ENCODE data around the gene TTC3.
"Not testable (repeated sequence)": the region's sequence is repeated elsewhere in the genome, so short reads cannot be mapped to it uniquely, and the experiment has no call there.

Gene TTC3

DNA sequence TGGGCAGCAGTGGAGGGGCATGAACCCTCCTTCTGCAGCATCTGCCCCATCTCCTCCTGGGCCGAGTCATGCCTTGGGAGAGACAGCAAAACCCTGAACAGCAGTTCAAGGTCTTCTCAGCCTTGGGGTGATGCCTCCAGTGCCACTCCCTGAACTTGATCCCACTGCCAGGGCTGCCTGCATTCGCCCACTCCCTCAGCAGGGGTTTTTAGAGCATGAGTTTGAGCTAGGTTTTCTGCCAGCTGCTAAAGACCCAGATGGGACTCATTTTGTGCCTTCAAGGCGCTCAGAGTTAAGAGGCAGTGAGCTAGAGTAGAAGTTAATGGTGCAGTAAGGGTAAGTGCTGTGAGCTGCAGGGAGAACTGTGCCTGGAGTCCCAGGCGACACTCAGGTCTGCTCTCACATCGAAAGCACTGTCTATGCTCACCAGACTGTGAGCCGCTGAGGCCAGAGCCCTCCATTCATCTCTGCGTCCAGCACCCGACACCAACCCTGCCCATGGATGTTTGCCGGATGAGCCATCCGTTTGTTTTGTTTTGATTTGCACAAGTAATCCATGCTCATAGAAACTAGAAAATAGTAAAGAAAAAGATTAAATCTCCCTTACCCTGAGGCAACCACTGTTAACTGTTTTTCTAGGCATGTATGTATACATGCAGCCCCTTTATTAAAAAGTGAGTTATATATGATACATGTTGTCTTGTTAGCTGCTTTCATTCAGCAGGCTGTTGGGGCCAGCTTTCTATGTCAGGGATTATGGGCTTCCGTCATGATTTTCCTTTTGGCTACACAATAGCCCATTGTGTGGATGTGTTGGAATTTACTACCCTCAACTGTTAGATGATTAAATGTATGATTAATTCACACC, 126.2 kb downstream of the TTC3 start:
- no peak for DNase-seq

GRCh38 chr21:37200641-37201480, 127.8 kb downstream of the TTC3 start:
- no peak for DNase-seq

DNA sequence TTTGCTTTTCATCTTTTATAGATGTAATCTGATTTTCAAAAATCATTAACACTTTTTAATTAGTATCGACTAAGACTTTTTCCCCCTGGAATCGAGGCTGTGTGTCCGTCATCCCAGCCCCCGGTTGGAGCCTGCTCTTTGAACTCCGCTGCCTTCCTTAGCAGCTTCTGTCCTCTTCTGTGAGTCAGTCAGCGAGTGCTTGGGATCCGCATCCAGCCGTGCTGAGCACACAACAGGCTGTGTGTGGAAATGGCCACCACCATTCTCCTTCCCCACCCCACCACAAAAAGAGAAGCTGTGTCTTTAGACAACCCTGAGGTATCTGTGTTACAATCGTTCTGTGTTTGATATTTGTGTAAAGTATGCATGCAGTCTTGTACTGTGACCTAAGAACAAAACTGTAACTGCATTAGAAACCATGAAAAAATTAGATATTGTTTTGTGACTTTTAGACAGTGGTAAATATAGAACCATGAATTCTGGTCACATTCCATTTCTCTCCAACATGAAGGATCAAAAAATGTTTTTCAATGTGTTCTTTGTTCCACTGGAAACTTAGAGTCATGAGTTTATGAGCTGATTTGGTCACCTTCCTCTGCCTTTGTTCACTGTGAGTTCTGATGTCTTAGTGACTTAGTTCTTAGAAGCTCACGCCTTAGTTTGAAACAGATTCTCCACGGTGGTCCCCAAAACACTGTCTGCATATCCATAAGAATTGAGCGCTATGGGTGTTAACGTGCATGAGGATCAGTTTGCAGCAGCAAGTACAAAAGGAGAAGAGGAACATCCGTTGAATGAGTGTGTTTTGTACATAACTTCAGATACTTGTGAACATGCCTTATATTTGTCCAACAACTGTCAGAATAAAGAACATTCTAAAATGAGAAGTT, 129.4 kb downstream of the TTC3 start:
- no peak for DNase-seq

GRCh38 chr21:37204580-37204979, 131.5 kb downstream of the TTC3 start:
- no peak for DNase-seq

DNA sequence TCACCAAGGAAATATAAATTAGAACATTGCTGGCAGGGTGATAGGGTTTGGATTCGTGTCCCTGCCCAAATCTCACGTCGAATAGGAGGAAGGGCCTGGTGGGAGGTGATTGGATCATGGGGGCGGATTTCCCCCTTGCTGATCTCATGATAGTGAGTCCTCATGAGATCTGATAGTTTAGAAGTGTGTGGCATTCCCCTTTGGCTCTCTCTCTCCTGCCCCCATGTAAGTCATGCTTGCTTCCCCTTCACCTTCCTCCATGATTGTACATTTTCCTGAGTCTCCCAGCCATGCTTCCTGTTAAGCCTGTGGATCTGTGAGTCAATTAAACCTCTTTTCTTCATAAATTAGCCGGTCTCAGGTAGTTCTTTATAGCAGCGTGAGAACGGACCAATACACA, 133.4 kb downstream of the TTC3 start:
- no peak for DNase-seq

- no peak for DNase-seq
These were observed 134.5 kb downstream of the TTC3 start for GRCh38 chr21:37207441-37208009.

DNA sequence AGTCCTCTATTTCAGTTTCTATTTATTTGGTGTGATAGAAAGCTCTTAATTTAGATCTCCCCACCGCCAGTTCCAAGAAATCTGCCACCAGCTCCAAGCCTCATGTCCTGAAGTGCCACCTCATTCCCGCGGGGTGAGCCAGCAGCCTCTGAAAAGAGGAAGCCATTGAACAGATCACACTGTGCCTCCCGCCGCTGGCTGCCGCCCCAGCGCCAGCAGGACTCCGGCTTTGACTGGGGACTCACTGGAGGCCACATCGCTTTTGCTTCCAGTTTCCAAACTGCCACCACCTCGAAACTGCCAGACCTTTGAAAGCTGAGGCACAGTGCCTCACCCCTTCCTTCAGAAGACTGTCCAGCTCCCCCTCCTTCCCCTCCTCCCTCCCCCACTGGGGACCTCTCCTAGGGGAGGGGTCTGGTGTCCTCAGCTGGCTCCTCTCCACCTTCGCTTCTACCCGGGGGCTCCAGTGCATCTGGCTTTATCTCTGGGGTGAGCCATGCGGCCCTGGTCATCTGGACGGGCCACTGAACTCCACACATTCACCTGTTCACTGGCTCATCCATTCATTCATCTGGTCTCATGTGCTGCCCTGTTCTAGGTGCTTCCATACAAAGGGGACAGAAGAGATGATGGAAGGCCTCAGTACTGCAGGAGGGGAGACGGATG, 135.1 kb downstream of the TTC3 start:
- DNase-seq, result peak; percentile 18

- no peak for DNase-seq
These were observed 135.7 kb downstream of the TTC3 start for GRCh38 chr21:37208741-37209225.

- no peak for DNase-seq
These were observed 137.1 kb downstream of the TTC3 start for GRCh38 chr21:37210130-37210529.

GRCh38 chr21:37210799-37211198, 137.7 kb downstream of the TTC3 start:
- no peak for DNase-seq

DNA sequence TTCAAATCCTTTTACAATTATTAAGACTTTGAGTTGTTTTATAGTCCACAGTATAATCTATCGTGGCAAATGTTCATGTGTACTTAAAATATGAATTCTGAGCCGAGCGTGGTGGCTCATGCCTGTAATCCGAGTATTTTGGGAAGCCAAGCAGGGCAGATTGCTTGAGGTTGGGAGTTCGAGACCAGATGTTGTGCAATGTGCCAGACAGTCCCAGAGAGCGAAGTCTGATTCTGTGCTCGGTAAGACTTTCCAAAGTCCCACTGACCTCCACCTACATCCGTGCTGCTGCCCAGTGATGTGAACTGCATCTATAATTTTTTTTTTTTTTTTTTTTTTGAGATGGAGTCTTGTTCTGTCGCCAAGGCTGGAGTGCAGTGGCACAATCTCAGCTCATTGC, 141.9 kb downstream of the TTC3 start:
- DNase-seq, result no peak

DNA sequence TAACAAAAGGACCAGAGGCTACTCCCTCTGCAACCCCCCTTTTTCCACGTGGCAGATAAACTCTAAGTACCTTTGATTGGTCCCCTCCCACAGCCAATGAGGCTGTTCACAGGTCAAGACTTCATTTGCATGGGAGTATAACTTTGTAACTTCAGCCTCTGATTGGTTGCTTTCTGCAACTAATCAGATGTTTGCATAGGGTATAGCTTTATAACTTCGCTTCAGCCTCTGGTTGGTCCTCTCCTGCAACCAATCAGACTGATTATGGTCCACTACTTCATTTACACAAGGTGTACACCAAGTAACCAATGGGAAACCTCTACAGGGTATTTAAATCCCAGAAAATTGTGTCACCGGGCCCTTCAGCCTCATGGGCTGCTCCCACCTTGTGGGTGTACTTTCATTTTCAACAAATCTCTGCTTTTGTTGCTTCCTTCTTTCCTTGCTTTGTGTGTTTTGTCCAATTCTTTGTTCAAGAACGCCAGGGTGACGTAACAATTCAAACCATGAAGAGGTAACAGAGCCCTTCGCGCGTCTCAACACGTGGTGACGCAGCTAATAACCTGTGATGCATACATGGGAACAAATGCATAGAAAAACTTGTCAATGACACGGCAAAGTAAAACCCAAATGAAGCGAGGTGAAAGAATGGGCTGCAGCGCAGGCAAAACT, 146.8 kb downstream of the TTC3 start:
- DNase-seq, result peak; percentile 39

DNA sequence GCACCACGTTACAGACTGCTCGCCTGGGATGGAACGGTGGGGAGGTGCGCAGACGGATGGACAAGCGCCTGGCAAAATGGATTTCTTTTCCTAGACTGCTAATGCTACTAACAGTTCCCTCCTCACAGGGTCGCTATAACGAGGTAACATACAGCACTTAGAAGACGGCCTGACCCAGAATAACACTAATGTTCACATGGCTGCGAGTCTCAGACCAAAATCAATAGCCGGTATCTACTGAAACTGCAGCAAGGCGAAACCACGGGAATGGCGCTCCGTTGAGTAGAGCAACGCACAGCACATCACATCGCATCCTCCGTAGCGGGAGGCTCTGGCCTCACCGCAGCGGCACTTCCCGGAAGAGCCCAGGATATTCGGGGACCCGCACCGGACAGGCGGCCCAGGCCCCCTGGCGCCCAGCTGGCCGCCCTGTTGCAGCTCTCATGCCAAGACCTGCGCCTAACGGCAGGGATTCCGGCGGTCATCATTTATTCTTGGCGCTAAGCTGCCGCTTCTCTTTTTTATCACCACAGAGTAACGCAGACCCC, 147.5 kb downstream of the TTC3 start:
- DNase-seq, result peak; percentile 47

DNA sequence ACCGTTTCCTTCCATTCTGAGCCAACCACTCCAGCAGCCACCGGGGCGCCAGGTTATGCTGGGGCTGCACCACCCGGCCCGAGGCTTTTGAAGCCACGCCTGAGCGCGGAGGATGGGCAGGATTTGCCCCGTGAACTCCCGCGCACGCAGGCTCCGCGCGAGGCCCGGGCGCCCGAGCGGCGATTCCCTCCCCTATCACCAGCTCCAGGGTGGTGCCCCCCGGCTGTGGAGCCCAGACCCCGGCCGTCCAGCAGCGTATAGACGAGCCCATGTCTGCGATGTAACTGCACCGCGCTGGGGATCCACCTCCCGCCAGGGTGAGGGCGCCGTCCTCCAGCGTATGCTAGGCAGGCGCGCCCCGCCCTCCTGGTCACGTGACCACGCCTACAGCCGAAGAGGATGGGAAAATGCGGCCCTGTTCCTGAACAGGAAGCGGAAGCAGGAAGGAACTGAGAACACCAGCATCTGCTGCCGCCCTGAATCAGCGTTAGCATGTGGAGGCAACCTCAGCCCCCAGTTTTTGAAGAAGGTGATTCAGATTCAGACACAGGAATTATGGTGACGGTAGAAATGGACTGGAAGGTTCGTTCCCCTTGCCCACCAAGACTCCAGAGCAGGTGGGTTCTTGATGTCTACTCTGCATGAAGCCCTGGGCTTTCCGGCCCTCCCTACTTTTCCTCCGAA, 148.1 kb downstream of the TTC3 start:
- peak; percentile 93 for DNase-seq

DNA sequence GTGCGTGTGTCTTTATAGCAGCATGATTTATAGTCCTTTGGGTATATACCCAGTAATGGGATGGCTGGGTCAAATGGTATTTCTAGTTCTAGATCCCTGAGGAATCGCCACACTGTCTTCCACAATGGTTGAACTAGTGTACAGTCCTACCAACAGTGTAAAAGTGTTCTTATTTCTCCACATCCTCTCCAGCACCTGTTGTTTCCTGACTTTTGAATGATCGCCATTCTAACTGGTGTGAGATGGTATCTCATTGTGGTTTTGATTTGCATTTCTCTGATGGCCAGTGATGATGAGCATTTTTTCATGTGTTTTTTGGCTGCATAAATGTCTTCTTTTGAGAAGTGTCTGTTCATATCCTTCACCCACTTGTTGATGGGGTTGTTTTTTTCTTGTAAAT, 149.2 kb downstream of the TTC3 start:
- DNase-seq, result not testable (repeated sequence)

DNA sequence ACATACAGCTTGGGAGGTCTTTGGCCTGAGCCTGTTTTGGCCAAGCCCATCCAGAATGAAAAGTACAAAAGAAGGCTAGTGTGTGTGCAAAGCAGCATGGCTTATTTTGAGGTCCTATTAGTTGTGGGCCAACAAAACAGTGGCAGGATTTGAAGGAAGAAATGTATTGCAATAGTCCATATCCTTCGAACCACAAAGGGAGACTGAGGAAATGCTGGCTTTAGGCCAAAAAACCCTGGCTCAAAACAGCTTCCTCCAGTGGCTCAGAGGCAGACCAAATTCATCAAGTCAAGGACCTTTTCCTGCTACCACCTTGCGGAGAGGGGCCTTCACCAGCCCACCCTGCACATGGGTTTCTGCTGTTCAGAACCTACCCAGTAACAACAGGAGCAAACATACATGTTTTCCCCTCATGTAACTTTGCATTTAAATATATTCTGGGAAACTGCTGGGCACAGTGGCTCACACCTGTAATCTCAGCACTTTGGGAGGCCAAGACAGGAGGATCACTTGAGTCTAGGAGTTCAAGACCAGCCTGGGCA, 150.8 kb downstream of the TTC3 start:
- no peak for DNase-seq

GRCh38 chr21:37224861-37225839, 152.1 kb downstream of the TTC3 start:
- DNase-seq, result peak; percentile 59

- DNase-seq, result no peak
These were observed 153.2 kb downstream of the TTC3 start for GRCh38 chr21:37226041-37226920.

Data from CD4-positive, alpha-beta T cell treated with Interleukin-17A for 1 hour (primary cell).